GM20000 (cell line): ENCODE results near the gene SUV39H1.

Experiments
- DNase-seq: peaks from one replicate; pipeline ENCODE4 v3.0.0; 2012; ENCODE audit warnings: low spot score
- CTCF ChIP-seq: IDR thresholded peaks from 2 replicates; pipeline ENCODE4 v1.5.1; 2012; ENCODE audit warnings: mild to moderate bottlenecking, control low read depth; ENCODE audit errors: extremely low read depth, missing control alignments

Gene SUV39H1

DNA sequence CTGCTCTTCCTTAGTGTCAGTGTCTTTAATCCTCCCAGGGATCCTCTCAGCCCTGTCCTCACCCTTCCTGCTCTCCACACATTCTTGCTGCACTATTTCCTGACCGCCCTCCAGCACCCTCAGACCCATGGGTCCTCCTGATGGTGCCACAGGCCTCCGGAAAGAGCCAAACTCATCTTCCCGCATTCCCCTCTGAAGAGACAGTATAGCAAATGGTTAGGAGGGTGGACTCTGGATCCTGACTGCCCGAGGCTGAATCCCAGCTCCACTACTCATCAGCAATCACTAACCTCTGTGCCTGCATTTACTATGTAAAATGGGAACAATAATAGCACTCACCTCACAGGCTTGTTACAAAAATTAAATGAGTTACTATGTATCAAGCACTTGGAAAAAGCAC, 6.2 kb downstream of the SUV39H1 start:
- no peak for DNase-seq

DNA sequence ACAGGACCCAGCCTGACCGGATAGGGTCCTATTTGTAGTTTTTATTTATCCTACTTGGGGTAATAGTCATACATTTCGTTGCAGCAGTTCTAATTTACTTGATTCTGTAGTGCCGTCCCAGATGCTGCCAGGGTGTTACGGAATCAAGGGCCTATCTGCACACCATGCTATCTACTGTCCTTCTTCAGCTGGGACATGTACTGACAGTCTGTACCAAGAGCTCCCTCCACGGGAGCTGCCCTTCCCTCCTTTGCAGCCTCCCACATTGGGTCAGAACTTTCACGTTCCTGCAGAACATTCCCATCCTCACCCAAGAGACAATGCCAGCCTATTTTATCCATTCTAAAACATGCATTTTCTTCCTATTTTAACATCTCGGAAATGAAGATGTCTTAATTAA, 6.7 kb downstream of the SUV39H1 start:
- no peak for DNase-seq
- no peak for TF ChIP-seq CTCF

More for the DNA sequence above, 6.2 kb downstream of the SUV39H1 start:
- TF ChIP-seq CTCF = no peak

DNA sequence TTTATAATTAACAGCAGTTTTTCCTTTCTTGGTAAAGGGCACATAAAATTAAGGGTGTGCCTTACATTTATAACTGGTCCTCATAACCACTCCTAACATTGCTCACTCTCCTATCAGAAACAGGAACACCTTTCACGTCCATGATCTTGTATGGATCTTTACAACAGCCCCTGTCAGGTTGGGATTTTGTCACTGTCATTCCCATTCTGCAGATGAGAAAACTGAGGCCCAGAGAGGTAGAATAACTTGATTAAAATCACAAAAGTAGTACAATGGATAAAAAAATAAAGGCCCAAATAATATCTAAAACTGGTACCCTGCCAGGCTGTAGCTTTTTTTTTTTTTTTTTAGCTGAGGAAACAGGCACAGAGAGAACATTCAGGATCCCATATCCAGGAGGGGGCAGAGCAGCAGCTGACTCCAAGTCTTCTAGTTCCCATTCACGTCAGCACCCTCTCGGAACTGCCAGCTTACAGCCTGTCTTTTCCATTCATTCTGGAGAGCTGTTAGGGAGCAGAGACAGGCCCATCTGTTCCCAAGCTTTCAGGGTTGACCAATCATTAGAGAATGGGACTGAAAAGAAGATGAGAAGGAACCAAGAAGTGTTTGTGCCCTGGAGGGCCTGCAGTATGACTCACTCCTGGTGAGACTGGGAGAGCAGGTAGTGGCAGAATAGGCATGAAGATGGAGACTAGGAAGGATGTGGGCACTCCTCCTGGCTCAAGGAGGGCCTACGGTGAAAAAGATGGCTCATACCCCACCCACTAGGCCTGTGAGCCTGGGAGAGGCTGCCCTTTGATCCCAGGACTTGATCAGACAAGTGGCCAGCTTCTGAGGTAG, 7.3 kb downstream of the SUV39H1 start:
- no peak for TF ChIP-seq CTCF
- DNase-seq = no peak

DNA sequence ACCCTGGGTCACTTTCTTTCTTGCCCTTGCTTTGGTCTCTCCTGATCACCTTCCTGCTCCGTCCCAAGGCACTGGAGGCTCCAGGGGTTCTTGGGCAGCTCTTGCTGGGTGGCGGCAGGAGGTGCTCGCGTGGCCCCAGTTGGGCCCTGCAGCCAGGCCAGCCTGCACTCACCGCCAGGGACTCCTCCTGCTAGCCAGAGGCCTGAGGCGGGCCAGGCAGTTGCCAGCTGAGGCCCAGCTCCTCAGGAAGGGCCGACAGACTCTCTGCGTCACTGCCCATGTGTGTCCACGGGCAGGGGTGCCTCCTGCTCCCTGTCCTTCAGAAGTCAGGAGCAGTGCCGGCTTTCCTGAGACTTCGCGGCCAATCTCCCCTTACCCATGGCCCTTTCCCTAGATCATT, 9.3 kb downstream of the SUV39H1 start:
- DNase-seq = no peak
- no peak for TF ChIP-seq CTCF

GRCh38 chrX:48709522-48710112, 13.1 kb downstream of the SUV39H1 start:
- DNase-seq = no peak
- no peak for TF ChIP-seq CTCF

DNA sequence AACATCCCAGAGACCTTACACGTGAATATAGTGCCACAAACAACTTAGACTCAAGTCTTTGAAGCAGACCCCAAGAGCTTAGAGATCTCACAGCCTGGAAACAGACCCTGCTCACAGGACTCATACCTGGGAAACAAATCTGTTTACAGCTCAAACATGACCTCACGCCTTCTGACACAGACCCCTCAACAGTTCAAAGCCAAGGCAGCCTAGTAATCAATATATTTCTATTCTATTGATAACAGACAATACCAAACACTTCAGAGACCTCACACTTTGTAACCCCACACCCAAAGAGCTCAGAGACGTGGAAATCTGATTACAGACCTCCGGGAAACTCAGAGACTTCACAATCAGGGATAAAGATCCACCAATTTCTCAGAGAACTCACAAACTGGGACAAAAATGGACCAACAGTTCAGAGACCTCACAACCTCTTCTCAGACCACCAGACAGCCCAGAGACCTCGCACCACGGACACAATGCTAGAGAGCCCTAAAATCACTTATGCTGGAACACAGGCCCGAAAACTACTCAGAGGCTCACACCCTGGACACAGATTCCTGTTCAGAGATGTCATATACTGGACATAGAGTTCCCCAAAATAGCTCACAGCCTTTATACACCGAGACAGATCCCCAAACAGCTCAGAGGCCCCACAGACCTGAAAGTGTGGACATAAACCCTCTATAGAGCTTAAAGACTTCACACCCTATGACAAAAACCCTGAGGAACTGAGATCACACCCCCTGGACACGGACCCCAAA, 14.8 kb downstream of the SUV39H1 start:
- DNase-seq = no peak
- no peak for TF ChIP-seq CTCF
